ENCODE data around the gene SLC43A3. TPM values are rescaled to one million over a fixed set of nuclear protein-coding genes. Genes with fewer than 3 reads are reported as not detected.

SLC43A3 gene
- total RNA-seq, 1 donor from 2014 or later = 211 TPM

- H3K27ac ChIP-seq = no peak overlapping the region
- intact Hi-C loops (cut with DNase I) = loop anchor here (5.0 kb wide), 3 partner anchors 167 to 1712 kb away; partner anchors contain the start of genes FAM111A, SERPING1 and ZDHHC5
- H3K36me3 ChIP-seq = no peaks in the 10 kb centered on the region
- DNase-seq (ENCODE audit: low spot score in 2 of 2) = no peak
- H3K4me3 ChIP-seq = no peak overlapping the region
- TF ChIP-seq, protein P1, sequence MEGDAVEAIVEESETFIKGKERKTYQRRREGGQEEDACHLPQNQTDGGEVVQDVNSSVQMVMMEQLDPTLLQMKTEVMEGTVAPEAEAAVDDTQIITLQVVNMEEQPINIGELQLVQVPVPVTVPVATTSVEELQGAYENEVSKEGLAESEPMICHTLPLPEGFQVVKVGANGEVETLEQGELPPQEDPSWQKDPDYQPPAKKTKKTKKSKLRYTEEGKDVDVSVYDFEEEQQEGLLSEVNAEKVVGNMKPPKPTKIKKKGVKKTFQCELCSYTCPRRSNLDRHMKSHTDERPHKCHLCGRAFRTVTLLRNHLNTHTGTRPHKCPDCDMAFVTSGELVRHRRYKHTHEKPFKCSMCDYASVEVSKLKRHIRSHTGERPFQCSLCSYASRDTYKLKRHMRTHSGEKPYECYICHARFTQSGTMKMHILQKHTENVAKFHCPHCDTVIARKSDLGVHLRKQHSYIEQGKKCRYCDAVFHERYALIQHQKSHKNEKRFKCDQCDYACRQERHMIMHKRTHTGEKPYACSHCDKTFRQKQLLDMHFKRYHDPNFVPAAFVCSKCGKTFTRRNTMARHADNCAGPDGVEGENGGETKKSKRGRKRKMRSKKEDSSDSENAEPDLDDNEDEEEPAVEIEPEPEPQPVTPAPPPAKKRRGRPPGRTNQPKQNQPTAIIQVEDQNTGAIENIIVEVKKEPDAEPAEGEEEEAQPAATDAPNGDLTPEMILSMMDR (IDR thresholded peaks at IDR 0.05) = no peak
- H3K9me3 ChIP-seq = no peaks in the 10 kb centered on the region
- H3K4me1 ChIP-seq = peaks cover 23 to 32% of the 10 kb centered on the region in 2 donors
- H3K27me3 ChIP-seq = no peaks in the 10 kb centered on the region
Observed at GRCh38 chr11:57429946-57430345, 3.0 kb upstream of the SLC43A3 start.

- Histone ChIP-seq H3K27me3 (no peaks in the 10 kb centered on the region), H3K4me3 (no peak overlapping the region), H3K4me1 (peaks cover 23 to 43% of the 10 kb centered on the region in 2 donors), H3K27ac (peak overlapping the region; percentile 97 to 98), H3K9me3 (no peaks in the 10 kb centered on the region), H3K36me3 (peaks cover 0 to 2% of the 10 kb centered on the region in 2 donors)
- intact Hi-C loops (cut with DNase I) = loop anchor here (5.0 kb wide), 3 partner anchors 169 to 1714 kb away; partner anchors contain the start of genes FAM111A, SERPING1 and ZDHHC5
- TF ChIP-seq, protein P1 (IDR thresholded peaks at IDR 0.05) = no peak
- DNase-seq (ENCODE audit: low spot score in 2 of 2) = no peak
Observed at GRCh38 chr11:57428643-57429042, 1.7 kb upstream of the SLC43A3 start.

DNA sequence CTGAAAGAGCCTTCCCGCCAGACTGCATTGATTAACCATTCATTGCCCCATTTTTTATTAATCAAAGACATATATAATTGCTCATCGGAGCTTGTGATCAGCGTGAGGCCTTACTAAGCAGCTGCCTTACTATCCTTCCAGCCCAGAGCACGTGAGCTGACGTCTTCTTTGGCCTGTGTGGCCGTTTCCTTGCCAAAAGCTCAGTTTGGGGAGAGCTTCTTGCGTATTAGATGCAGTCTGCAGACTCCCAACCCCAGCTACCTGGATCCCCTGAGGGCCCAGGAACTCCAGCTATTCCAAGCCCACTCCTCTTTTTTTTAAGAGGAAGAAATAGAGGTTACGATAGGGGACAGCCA lies 784 bp upstream of the SLC43A3 start:
- H3K4me1 ChIP-seq = peaks cover 23 to 43% of the 10 kb centered on the region in 2 donors
- no peaks in the 10 kb centered on the region for H3K9me3 ChIP-seq
- peak overlapping the region; percentile 97 to 98 for H3K27ac ChIP-seq
- TF ChIP-seq, protein P1 (IDR thresholded peaks at IDR 0.05) = no peak
- intact Hi-C loops (cut with DNase I) = loop anchor here (2.0 to 5.0 kb wide), 6 partner anchors 29 to 1715 kb away; partner anchors contain the start of genes FAM111A, SERPING1, TNKS1BP1 and ZDHHC5
- peak overlapping the region; percentile 49 to 80 for H3K4me3 ChIP-seq
- H3K27me3 ChIP-seq = no peaks in the 10 kb centered on the region
- peaks cover 0 to 8% of the 10 kb centered on the region in 2 donors for H3K36me3 ChIP-seq
- DNase-seq (ENCODE audit: low spot score in 2 of 2) = peak; percentile 27 to 84

- TF ChIP-seq, protein P1 (IDR thresholded peaks at IDR 0.05) = no peak
- Histone ChIP-seq H3K27me3 (no peaks in the 10 kb centered on the region), H3K9me3 (no peaks in the 10 kb centered on the region), H3K27ac (peak overlapping the region; percentile 97 to 98), H3K4me1 (peaks cover 23 to 43% of the 10 kb centered on the region in 2 donors), H3K36me3 (peaks cover 0 to 19% of the 10 kb centered on the region in 2 donors), H3K4me3 (peak overlapping the region; percentile 49 to 80)
- intact Hi-C loops (cut with DNase I) = loop anchor here (2.0 to 5.0 kb wide), 6 partner anchors 30 to 1716 kb away; partner anchors contain the start of genes FAM111A, SERPING1, TNKS1BP1 and ZDHHC5
- peak in 1 of 2 donors; percentile 69 for DNase-seq (ENCODE audit: low spot score in 2 of 2)
Observed at GRCh38 chr11:57426439-57426928, 437 bp downstream of the SLC43A3 start.

GRCh38 chr11:57425565-57426438 lies 1.1 kb downstream of the SLC43A3 start:
- intact Hi-C loops (cut with DNase I) = loop anchor here (2.0 to 5.0 kb wide), 6 partner anchors 31 to 1716 kb away; partner anchors contain the start of genes FAM111A, SERPING1, TNKS1BP1 and ZDHHC5
- Histone ChIP-seq H3K4me3 (peak overlapping the region; percentile 49 to 80), H3K27me3 (no peaks in the 10 kb centered on the region), H3K36me3 (peaks cover 0 to 23% of the 10 kb centered on the region in 2 donors), H3K4me1 (peaks cover 23 to 43% of the 10 kb centered on the region in 2 donors), H3K27ac (peak overlapping the region; percentile 97 to 98), H3K9me3 (no peaks in the 10 kb centered on the region)
- DNase-seq (ENCODE audit: low spot score in 2 of 2) = peak in 1 of 2 donors; percentile 83
- TF ChIP-seq, protein P1 (IDR thresholded peaks at IDR 0.05) = no peak
